Smooth muscle cell (in vitro differentiated cells): ENCODE results near the gene AFAP1. TPM values are rescaled to one million over a fixed set of nuclear protein-coding genes. Genes with fewer than 3 reads are reported as not detected.

Source experiments
- DNase-seq: peaks from one replicate; lab custom pipeline; 2025; ENCODE audit not compliant: unreplicated experiment; lab: John Stamatoyannopoulos, UW
- H2AFZ ChIP-seq: fragments of 200-600 bp; sonication (generic); 2 replicates; pipeline ENCODE4 v1.6.0; 2016; ENCODE audit warnings: antibody characterized with exemption, low read depth, mild to moderate bottlenecking
- H3F3A ChIP-seq: fragments of 200-600 bp; sonication (generic); 2 replicates; pipeline ENCODE4 v1.6.0; 2017; ENCODE audit warnings: antibody characterized with exemption, low read depth
- H3K27ac ChIP-seq: fragments of 200-600 bp; sonication (generic); 2 replicates; pipeline ENCODE4 v1.5.1; 2016; ENCODE audit warnings: low read depth, mild to moderate bottlenecking
- H3K27me3 ChIP-seq: fragments of 200-600 bp; sonication (generic); 2 replicates; pipeline ENCODE4 v1.6.1; 2016; ENCODE audit warnings: low read depth, mild to moderate bottlenecking
- H3K36me3 ChIP-seq: fragments of 200-600 bp; sonication (generic); 2 replicates; pipeline ENCODE4 v1.5.1; 2016; ENCODE audit warnings: low read depth
- H3K4me1 ChIP-seq: fragments of 200-600 bp; sonication (generic); 2 replicates; pipeline ENCODE4 v1.5.1; 2016; ENCODE audit warnings: low read depth
- H3K4me2 ChIP-seq: fragments of 200-600 bp; sonication (generic); 2 replicates; pipeline ENCODE4 v1.6.0; 2016; ENCODE audit warnings: mild to moderate bottlenecking
- H3K4me3 ChIP-seq: fragments of 200-600 bp; sonication (generic); 2 replicates; pipeline ENCODE4 v1.5.1; 2016; ENCODE audit warnings: mild to moderate bottlenecking
- H3K79me2 ChIP-seq: fragments of 200-600 bp; sonication (generic); 2 replicates; pipeline ENCODE4 v1.6.0; 2016; ENCODE audit warnings: low read depth, mild to moderate bottlenecking
- H3K9ac ChIP-seq: fragments of 200-600 bp; sonication (generic); 2 replicates; pipeline ENCODE4 v1.6.0; 2016; ENCODE audit warnings: low read depth
- H3K9me3 ChIP-seq: fragments of 200-600 bp; sonication (generic); replicated peaks from 2 replicates; pipeline ENCODE4 v1.5.1; 2016; ENCODE audit warnings: low read depth
- H4K20me1 ChIP-seq: fragments of 200-600 bp; sonication (generic); 2 replicates; pipeline ENCODE4 v1.6.0; 2016; ENCODE audit warnings: low read depth
- WGBS: methylation state at CpG from one replicate; pipeline ENCODE4 v1.1.7; 2016; ENCODE audit warnings: low lambda C conversion rate; 5-methylcytosine and 5-hydroxymethylcytosine counted together
- polyA plus RNA-seq: library from polyadenylated mRNA; unstranded; fragments of >200 nt; fragmentation: Nextera tagmentation; extraction: Ambion mirVana; gene quantifications from 2 replicates; pipeline ENCODE4 v1.2.1, GENCODE V29; 2016
- total RNA-seq: library from RNA; depleted of rRNA; stranded (reverse); fragments of >200 nt; gene quantifications from 2 replicates; pipeline ENCODE4 v1.2.3, GENCODE V29; 2014
- TF ChIP-seq, protein P1 (sequence below): fragments of 200-600 bp; sonication (generic); IDR thresholded peaks from 2 replicates; pipeline ENCODE4 v1.5.1; 2017; ENCODE audit warnings: borderline replicate concordance, mild to moderate bottlenecking, antibody characterized with exemption; ENCODE audit not compliant: insufficient read depth, poor library complexity, severe bottlenecking

AFAP1 gene
- total and polyA plus RNA-seq, 2 experiments from 2014 or later = 12.6 to 24.8 TPM

DNA sequence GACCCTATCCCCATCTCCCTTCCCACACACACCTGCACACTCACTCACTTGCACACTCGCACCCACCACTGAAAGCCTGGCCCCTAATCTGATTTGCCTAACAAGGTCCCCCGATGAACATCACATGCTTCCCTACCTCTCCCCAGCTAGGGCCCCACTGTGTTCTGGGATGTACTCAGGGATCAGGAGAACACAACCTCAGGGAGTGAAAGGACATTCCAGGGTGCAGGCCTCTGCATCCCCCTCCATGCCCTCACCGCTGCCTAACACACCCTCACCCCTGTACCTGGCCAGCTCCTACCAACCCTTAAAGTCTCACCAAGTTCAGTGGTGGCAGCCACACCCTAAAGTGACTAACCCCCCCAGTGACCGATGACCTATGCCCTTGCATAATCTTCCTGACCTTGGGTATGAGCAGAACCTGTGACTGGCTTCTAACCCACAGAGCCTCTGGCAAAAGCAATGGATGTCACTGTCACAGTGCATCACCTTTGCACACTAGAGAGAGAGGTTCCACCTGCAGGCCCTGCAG, 2.4 kb upstream of the AFAP1 start:
- Histone ChIP-seq H3K9ac (no peak overlapping the region), H3K79me2 (peaks cover 25% of the 10 kb centered on the region), H4K20me1 (peaks cover 19% of the 10 kb centered on the region), H3K27ac (no peak overlapping the region), H3F3A (peaks cover 7% of the 10 kb centered on the region), H3K27me3 (no peaks in the 10 kb centered on the region), H3K9me3 (no peaks in the 10 kb centered on the region), H3K4me1 (peaks cover 3% of the 10 kb centered on the region), H3K4me3 (no peak overlapping the region), H3K4me2 (no peak overlapping the region), H2AFZ (no peak overlapping the region), H3K36me3 (no peaks in the 10 kb centered on the region)
- WGBS = 99% methylated on average over 4 of the region's 4 CpGs
- DNase-seq = no peak
- TF ChIP-seq, protein P1, sequence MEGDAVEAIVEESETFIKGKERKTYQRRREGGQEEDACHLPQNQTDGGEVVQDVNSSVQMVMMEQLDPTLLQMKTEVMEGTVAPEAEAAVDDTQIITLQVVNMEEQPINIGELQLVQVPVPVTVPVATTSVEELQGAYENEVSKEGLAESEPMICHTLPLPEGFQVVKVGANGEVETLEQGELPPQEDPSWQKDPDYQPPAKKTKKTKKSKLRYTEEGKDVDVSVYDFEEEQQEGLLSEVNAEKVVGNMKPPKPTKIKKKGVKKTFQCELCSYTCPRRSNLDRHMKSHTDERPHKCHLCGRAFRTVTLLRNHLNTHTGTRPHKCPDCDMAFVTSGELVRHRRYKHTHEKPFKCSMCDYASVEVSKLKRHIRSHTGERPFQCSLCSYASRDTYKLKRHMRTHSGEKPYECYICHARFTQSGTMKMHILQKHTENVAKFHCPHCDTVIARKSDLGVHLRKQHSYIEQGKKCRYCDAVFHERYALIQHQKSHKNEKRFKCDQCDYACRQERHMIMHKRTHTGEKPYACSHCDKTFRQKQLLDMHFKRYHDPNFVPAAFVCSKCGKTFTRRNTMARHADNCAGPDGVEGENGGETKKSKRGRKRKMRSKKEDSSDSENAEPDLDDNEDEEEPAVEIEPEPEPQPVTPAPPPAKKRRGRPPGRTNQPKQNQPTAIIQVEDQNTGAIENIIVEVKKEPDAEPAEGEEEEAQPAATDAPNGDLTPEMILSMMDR = no peak

DNA sequence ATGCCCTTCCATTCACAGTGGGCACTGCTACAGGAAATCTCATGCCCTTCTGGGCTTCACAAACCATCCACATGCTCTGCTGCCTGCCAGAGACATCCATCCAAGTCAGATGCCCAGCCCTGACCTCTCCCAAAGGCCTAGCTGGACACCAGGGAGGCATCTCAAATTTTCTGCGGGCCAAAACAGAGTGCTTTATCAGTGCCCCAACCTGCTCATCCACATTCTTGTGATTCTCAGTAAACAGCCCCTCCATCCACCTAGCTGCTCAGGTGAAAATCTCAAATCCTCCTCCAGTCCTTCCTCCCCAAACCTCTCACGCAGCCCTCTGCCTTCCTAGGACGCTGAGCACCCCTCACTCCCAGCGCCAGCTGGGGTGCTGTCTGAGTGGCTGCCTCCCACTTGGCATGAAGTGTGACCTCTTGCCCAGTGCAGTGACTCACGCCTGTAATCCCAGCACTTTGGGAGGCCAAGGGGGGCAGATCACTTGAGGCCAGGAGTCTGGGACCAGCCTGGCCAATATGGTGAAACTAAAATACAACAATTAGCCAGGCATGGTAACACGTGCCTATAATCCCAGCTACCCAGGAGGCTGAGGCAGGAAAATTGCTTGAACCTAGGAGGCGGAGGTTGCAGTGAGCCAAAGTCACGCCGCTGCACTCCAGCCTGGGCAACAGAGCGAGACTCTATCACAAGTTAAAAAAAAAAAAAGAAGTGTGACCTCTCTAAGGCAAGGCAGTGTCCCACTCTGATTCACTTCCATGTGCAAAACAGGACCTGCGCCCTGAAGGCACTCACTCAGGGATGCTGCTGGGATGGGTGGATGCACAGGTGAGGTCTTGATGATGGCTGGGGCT, 1.7 kb upstream of the AFAP1 start:
- TF ChIP-seq, protein P1 = no peak
- Histone ChIP-seq H3K4me2 (no peak overlapping the region), H3K27me3 (no peaks in the 10 kb centered on the region), H3K9me3 (no peaks in the 10 kb centered on the region), H2AFZ (no peak overlapping the region), H4K20me1 (peaks cover 26% of the 10 kb centered on the region), H3K9ac (no peak overlapping the region), H3F3A (peaks cover 7% of the 10 kb centered on the region), H3K79me2 (peaks cover 32% of the 10 kb centered on the region), H3K4me3 (no peak overlapping the region), H3K27ac (no peak overlapping the region), H3K4me1 (peaks cover 3% of the 10 kb centered on the region), H3K36me3 (no peaks in the 10 kb centered on the region)
- 68% methylated on average over 11 of the region's 11 CpGs for WGBS
- DNase-seq = no peak

DNA sequence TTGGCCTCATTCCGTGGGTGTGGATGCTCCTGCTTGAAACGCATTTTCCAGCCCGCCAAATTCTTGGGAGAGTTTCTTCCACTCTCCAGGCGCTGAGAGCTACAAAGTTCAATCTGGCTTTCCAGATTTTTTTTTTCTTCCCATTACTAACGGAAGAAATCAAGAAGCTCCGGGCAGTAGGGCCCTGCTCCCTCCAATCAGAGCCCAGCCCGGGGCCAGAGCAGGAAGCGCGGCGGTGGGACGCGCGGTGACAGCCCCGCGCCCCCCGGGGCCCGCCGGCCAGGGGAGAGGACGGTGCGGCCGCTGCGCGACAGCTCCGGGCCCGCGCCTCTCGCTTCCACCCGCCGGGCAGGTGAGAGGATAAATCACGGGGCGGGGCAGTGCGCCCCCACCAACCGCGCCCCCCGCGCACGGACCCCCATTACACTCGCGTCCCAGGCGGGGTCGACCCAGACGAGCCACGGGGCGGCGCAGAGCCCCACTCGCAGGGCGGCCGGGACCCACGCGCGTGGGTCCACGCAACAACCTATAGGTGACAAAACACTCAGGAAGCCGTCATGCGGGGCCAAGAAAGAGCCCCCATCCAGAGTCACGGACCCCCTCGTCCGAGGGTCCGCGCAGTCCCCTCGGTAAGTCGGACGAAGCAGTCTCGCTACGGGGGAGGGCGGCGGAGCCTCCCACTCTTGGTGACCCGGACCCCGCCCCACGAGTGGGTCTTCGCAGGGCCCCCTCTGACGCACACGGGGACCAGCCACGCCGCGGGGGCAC, 868 bp downstream of the AFAP1 start:
- H2AFZ ChIP-seq = peak overlapping the region; percentile 14
- H3K27ac ChIP-seq = peak overlapping the region; percentile 42
- H4K20me1 ChIP-seq = peaks cover 52% of the 10 kb centered on the region
- TF ChIP-seq, protein P1 = no peak
- peak overlapping the region; percentile 84 for H3K9ac ChIP-seq
- H3K4me3 ChIP-seq = peak overlapping the region; percentile 95
- DNase-seq = no peak
- H3K27me3 ChIP-seq = no peaks in the 10 kb centered on the region
- WGBS = 1% methylated on average over 63 of the region's 75 CpGs
- H3K79me2 ChIP-seq = peaks cover 58% of the 10 kb centered on the region
- peak overlapping the region; percentile 98 for H3K4me2 ChIP-seq
- no peaks in the 10 kb centered on the region for H3K9me3 ChIP-seq
- peaks cover 3% of the 10 kb centered on the region for H3K4me1 ChIP-seq
- H3K36me3 ChIP-seq = no peaks in the 10 kb centered on the region
- peaks cover 10% of the 10 kb centered on the region for H3F3A ChIP-seq
